Umbilical cord (tissue), 2 donors: ENCODE results near the gene RABGAP1L. TPM values are rescaled to one million over a fixed set of nuclear protein-coding genes. Genes with fewer than 3 reads are reported as not detected.
"Not testable (repeated sequence)": the region's sequence is repeated elsewhere in the genome, so short reads cannot be mapped to it uniquely, and the experiment has no call there.

Experiments used
- DNase-seq: peaks from one replicate; pipeline ENCODE4 v3.0.0-alpha.2; 2015; ENCODE audit warnings: low spot score
- total RNA-seq: library from RNA; depleted of rRNA; stranded (reverse); fragments of >200 nt; gene quantifications from one replicate; pipeline ENCODE4 v1.2.3, GENCODE V29; 2014; ENCODE audit warnings: low replicate concordance; ENCODE audit not compliant: insufficient read depth

RABGAP1L gene
- total RNA-seq, 1 donor from 2014 or later = 40.9 TPM

DNA sequence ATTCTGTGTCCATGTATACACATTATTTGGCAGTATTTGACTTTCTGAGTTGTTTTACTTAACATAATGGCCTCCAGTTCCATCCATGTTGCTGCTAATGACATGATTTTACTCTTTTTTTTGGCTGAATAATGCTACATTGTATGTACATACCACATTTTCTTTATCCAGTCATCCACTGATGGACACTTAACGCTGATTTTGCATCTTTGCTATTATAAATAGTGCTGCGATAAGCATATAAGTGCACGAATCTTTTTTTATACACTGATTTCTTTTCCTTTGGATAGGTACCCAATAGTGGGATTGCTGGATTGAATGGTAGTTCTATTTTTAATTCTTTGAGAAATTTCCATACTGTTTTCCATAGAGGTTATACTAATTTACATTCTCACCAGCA lies 544.0 kb downstream of the RABGAP1L start:
- DNase-seq = no peak

DNA sequence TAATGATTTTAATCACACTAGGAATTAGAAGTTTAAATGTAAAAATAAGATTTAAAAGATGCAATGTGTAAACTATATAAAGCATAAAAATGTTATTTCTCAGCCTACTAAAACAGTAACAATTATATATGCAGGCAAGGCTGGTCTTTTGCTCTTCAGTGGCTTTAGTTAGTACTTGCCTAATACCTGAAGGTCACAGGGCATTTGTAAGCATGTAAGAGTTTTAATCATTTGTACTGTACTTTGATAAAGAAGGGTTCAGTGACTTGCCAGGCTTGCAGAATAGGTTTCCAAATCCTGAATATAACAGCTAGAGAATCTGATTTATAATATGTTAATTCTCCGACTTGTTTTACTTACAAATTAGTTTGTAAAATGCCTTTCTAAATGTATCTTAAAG lies 545.0 kb downstream of the RABGAP1L start:
- no peak for DNase-seq

DNA sequence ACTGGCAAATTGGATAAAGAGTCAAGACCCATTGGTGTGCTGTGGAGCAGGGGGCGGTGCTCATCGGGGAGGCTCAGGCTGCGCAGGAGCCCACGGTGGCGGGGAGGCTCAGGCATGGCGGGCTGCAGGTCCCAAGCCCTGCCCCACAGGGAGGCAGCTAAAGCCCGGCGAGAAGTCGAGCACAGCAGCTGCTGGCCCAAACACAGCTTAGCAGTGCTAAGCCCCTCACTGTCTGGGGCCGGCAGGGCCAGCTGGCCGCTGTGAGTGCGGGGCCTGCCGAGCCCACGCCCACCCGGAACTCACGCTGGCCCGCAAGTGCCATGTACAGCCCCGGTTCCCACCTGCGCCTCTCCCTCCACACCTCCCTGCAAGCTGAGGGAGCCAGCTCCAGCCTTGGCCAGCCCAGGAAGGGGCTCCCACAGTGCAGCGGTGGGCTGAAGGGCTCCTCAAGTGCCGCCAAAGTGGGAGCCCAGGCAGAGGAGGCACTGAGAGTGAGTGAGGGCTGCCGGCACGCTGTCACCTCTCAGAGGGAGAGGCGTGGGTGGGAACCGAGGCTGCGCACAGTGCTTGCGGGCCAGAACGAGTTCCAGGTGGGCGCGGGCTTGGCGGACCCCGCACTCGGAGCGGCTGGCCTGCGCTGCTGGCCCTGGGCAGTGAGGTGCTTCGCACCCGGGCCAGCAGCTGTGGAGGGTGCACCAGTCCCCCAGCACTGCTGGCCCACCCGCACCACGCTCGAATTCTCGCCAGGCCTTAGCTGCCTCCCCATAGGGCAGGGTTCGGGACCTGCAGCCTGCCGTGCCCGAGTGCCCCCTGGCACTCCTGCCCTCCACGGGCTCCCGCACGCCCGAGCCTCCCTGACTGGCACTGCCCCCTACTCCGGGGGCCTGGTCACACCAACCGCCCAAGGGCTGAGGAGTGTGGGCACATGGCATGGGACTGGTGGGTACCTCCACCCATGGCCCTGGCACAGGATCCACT lies 551.8 kb downstream of the RABGAP1L start:
- no peak for DNase-seq

DNA sequence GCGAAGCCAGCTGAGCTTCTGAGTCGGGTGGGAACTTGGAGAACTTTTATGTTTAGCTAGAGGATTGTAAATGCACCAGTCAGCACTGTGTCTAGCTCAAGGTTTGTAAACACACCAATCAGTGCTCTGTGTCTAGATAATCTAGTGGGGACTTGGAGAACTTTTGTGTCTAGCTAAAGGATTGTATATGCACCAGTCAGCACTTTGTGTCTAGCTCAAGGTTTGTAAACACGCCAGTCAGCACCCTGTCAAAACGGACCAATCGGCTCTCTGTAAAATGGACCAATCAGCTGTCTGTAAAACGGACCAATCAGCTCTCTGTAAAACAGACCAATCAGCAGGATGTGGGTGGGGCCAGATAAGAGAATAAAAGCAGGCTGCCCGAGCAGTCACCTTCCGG lies 552.5 kb downstream of the RABGAP1L start:
- not testable (repeated sequence) for DNase-seq

DNA sequence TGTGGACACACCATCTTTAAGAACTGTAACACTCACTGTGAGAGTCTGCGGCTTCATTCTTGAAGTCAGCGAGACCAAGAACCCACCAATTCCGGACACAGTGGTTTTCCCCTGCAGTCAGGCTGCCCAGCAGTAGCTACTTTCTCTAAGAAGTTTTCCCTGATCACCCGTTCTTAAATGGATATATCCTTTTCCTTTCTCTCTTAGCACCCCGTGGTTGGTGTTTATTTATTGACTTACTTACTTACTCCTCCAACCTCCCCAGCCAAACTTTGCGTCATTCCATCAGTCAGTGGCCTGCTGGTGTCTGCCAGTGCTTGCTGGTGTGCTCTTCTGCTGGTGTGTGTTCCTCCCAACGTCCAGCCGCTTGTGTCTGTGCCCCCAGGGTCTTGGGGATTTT lies 553.2 kb downstream of the RABGAP1L start:
- DNase-seq = no peak

DNA sequence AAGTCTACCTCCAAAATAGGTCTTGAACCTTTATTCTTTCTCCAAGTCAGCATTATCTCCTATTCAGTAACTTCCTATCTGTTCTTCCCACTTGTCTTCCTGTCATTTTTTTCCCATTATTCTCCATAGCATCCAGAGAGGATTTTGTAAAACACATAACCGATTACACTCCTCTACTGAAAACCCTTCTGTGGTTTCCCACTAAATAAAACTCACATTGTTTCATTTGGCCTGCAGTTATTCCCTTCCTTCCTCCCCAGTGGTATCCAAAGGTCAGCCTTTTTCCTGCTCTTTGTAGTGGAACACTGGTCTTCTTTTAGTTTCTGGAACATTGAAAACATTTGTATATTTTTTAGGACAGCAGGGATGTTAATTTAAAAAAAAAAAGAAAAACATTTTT lies 554.5 kb downstream of the RABGAP1L start:
- no peak for DNase-seq

DNA sequence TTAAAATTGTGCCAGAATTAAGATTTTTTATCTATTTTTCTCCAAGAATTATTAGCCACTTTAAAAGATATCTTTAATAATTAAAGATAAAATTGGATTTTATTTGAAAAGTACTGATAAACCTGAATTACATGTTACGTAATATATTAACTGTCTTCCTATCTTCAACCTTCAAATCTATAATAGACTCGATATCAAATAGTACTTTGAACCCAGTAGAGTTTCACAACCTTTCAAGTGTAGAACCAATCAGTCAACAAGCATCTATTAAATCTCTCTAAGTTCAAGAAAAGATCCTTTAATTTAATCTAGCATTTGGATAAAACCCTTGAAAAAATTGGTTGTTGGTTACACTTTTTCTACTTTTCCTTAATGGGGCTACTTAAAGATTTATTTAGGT lies 559.9 kb downstream of the RABGAP1L start:
- DNase-seq = no peak

DNA sequence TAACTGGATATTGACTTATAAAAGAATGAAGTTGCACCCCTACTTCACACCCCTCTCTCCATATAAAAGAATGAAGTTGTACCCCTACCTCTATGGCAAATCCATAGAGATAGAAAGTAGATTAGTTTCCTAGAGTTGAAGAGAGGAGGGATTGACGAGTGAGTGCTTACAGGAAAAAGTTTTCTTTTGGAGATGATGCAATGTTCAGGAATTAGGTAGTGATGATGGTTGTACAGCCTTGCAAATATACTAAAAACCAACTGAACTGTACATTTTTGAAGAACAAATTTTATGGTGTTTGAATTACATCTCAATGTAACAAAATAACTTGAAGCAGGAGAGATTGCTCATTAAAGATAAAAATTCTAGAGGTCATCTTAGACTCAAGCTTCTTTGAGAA lies 561.3 kb downstream of the RABGAP1L start:
- no peak for DNase-seq

DNA sequence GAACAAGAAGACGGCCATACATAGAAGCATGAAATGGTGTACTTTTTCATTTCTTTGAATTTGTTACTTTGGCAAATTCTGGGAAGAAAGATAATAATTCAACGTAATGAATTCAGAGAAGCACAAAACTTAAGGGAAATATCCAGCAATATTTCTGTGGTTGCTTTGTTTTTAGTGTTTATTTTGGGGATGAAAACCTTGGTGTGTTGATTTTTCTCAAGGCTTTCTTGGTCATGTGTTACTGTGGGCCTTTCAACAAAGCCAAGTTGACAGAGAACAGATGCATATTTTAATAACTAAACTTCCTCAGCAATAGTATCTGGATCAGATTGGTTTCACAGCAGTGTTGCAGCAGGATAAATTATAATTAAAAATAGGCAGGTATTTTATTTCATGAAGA lies 561.9 kb downstream of the RABGAP1L start:
- DNase-seq = no peak

DNA sequence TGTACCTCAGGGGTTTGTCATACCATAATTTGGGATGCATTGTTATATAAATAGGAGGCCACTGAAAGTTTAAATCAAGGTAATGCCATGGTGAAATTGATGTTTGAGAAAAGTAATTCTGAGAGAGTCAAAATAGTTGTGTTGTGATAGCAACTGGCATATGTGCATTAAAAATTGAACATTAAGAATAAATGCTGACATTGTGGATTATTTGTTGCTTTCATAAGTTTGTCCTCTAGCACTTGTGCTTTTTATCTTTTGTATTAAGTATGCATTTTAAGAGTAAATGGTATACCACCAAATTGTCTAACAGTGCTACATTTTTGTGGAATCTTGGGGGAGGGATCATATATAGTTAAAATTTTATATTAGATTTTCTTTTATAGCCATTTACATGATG lies 564.5 kb downstream of the RABGAP1L start:
- no peak for DNase-seq

DNA sequence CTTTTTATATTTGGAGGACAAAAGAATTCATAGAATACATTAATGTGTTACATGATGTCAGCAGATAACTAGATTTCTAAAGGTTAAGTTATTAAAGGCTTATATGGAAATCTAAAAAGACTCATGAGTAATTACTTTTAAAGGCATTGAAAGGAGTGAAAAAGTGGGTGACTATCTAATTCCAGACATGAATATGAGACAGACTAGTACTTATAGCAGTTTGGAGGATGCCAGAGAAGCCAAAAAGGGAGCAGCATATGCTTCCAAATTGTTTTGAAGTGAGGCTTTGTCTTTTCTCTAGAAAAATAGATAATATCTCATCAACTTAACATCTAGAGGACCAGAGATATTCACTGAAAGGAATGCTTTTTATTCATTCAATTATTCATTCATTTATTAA lies 564.9 kb downstream of the RABGAP1L start:
- no peak for DNase-seq

DNA sequence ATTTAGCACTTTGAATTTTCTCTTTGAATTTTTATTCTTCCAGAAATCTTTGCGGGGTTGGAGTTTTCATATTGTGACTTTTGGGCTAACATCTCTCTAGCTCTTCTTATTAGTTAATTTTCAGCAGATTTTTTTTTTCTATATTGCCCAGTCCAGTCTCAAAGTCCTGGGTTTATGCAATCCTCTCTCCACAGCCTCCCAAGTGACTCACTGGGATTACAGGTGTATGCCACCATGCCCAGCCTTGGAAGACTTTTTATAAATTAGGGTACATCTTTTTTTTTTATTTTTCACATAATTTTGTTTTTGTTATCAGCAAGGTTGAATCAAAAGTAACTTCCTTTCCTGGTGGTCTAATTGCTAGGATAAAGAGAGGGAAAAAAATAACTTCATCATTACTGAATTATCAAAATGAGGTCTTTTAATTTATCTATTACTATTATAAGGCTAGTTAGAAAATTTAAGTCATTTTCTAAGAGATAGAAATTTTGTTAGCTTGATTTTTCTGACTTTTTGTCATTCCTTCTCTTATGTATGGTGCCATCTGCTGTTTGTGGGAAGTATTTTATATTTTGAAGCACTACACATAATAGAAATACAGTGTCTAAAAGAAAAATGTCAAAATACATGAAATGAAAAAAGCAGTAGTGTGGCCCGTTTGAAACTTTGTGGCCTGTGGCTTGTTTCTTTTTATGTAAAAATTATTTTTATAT lies 567.0 kb downstream of the RABGAP1L start:
- peak; percentile 28 for DNase-seq

DNA sequence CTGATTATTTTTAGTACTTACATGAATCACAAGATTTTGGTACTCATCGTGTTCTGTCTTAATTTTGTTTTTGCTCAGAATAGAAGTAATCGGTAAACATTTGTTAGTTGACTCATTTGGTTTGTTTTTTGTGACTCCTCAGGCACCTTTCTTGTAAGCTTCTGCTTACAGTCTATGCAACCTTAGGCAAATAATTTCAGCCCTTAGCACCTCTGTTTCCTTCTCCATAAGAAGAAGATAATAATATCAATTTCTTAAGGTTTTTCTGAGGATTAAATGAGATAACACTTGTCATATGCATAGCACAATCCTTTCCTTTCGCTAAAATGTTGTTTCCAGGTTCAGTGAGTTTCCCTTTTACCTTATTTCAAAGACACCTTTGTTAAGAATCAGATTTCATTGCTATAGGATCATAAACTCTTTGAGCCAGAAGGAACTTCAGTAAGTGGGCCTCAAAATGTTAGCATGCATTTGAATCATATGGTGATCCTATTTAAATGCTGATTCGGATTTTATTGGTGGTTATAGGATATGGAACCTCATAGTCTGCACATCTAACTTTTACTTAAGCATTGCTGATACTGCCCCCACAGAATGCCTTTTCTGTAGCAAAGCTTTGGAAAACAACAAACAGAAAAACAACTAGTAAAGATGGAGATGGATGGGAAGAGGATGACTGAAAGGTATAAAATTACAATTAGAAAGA lies 567.7 kb downstream of the RABGAP1L start:
- no peak for DNase-seq

DNA sequence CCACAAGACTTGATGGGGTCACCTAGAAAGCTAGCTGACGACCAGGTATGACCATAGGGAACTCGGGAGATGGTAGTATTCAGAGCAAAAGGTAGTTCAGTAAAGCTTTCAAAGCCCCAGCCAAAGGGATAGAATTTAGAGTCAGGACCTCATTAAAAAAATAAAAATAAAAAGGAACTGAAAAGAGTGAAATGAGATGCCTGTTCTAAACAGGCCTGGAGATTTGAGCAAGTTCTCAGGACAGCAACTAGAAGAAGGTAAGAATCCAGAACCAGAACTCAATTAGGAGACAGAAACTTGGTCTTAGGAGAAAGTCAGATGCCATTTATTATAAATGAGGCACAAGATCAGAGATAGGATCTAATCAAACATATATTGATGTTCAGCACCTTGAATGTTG lies 575.0 kb downstream of the RABGAP1L start:
- DNase-seq = no peak

DNA sequence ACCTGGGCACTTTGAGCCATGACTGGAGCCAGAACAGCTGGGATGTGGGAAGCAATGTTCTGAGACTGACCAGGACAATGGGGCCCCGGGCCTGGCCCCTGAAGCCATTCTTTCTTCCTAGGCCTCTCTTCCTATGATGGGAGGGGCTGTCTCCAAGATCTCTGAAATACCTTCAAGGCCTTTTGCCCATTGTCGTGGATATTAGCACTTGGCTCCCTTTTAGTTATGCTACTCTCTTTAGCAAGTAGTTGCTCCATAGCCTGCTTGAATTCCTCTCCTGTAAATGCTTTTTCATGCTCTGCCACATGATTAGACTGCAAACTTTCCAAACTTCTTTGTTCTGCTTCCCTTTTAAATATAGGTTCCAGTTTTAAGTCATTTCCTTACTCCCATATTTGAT lies 577.5 kb downstream of the RABGAP1L start:
- no peak for DNase-seq

DNA sequence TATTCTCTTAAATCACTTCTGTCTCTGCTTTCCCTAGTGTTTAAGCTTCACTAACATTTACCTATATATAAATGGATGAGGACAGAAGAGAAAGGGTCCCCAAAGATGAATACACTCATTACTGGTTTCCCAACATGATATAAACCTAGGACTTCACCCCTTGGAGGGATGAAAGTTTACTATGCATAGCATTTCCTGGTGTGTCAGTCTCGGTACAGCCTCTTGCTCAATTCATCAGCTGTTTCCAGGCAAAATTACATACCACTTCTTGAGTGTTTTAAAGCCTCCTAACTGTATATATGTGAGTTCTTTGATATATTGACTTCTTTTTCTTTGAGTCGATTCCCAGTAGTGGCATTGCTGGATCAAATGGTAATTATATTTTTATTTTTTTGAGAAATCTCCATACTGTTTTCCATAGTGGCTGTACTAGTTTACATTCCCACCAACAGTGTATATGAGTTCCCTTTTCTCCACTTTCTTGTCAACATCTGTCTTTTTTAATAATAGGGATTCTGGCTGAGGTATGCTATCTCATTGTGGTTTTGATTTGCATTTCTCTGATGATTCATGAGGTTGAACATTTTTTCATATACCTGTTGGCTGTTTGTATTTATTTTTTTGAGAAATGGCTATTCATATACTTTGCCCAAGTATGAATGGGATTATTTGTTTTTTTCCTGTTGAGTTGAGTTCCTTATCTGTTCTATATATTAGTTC lies 581.1 kb downstream of the RABGAP1L start:
- DNase-seq = peak; percentile 20

DNA sequence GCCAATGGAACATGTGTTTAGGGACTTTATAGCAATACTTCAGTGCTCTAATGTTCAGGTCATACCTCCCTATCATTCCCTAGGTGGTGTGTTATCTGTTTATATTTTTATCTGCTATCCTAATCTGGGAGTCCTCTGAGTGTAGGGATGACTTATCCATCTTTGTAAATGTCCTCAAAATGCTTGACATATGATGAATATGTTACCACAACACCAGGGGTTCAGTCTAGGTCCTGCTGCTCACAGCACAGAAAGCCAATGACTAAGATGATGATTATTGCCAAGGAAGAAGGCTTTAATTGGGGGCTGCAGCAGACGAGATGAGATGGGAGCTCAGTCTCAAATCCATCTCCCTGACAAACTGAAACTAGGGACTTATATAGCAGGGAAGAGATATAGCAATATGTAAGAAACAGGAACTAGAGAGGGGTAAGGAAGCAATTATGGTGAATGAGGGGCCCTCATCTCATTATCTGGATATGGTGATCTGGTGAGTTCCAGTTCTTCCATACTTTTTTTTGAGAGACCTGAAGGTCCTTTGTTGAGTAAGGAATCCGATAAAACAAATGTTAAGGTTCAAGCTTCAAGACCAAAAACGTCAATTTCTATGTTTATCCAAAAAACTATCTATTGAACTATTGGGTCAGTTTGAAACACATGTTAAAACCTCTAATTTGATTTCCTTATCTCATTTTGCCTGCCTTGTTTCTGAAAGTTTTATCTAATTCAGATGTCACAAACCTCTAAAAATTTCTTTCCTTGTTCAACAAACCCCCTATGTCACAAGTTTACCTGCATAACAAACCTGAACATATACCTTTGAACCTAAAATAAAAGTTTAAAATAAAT lies 583.7 kb downstream of the RABGAP1L start:
- DNase-seq = no peak

DNA sequence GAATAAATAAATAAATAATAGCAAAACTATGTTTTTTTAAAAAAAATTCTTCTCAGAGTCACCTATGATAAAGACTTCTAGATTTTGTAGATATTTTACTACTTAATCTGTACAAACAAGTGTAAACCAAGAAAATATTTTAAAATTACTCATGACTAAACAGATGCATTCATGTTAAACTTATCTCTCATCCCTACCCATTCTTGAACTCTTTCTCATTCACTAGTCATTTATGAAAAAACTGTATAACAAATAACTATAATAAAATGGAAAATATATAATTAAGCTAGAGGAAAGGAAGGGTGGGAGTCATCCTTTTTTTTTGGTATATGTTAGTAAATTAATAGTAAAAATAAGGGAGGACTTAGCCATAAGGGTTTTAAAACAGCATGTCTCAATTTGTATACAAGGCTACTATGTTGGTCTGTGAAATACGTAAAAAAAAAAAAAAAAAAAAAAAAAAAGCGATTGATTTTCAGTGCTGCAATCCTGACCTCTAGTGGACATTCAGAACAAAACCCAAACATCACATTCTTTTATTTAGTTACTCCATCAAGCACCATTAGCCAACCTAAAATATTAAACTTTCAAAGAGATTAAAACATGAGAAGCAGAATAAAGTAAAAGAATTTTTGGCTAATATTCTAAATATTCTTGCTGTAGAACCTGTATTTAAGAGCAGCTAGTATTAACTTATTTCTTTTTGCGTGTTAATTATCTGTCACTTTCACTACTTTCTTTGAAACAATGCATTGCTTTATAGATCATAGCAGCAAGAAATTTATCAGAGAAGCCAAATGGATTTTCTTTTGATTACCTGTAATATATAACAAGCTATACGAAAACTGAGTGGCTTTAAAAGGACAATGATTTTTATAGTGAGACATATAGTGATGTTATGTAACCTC lies 584.6 kb downstream of the RABGAP1L start:
- peak; percentile 50 for DNase-seq

DNA sequence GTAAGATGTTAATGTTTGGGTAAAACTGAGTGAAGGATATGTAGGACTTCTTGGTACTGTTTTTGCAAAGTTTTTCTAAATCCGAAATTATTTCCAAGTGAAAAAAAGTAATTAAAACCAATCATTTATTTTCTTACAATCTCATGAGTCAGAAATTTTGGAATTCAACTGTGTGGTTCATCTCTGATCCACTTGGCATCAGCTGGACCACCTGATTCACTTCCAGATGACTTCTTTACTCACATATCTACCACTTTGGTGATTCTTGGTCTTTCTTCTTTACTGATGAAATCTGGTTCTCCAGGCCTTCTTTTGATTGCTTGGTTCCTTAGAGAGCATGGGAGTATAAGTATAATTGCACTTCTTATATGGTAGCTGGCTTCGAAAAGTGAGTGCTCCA lies 585.6 kb downstream of the RABGAP1L start:
- no peak for DNase-seq
